Measurements from ENCODE around the gene FER.
"Not testable (repeated sequence)": the region's sequence is repeated elsewhere in the genome, so short reads cannot be mapped to it uniquely, and the experiment has no call there.

The FER gene

DNA sequence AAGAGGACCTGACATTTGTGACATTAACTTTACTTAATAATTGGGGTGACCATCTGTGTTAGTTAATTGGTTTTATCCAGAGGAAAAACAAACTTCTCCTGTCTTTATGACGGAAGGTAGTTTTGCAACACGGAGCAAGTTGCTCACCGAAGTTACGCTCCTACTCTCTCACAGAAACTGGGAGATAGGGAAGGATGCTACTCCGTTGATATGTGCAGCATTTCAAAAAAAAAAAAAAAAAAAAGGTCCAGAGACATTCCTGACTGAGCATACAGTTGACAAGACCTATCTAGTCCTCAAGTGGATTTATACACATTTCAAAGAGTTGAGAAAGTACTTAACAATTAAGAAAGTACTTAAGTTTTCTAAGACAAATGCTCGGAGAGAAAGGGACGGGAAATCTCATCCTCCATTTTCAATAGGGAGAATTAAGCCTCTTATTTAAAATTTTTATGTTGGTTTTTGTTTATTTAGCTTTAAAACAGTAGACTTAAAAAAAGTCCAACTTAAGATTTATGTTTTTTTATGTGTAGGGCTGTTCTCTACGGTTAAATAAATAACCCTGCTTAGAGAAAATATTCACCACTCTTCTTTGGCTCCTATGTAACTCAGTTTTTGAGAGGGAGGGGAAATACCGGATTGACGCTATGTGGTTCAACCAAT, 455 bp upstream of the FER start:
- no peak for DNase-seq (ENCODE audit: low spot score)

DNA sequence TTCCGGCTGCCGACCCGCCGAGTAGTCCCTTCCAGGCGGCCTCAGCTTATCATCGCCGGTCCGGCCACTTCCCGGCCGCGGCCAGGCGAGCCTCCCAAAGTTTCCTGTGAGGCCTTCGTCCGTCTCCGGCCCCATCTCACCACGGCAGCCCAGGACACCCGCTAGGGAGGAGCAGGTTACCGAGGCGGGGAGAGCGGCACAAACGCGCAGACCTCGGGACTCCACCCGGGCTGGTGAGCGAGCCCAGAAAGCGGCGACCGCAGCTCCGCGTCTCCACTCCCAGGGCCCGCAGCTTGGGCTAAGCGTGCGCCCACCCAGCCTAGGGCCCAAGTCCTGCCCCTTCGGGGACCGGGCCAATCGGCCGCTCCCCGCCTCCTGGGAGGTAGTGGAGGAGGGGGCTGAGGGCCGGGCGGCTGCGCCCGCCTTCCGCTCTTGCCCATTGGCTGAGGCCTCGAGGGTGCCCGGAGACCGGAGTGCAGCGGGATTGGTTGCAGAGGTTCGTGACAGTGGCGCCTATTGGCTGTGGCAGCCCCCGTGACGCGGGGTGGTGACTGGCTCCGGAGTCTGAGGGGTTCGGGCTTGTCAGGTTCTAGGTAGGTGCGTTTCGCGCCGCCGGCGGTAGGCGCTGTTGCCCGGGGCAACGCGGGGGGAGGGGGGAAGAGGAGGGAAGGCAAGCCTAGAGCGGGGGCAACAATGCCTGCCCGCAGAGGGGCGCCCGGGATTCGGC, 867 bp downstream of the FER start:
- peak; percentile 96 for DNase-seq (ENCODE audit: low spot score)

DNA sequence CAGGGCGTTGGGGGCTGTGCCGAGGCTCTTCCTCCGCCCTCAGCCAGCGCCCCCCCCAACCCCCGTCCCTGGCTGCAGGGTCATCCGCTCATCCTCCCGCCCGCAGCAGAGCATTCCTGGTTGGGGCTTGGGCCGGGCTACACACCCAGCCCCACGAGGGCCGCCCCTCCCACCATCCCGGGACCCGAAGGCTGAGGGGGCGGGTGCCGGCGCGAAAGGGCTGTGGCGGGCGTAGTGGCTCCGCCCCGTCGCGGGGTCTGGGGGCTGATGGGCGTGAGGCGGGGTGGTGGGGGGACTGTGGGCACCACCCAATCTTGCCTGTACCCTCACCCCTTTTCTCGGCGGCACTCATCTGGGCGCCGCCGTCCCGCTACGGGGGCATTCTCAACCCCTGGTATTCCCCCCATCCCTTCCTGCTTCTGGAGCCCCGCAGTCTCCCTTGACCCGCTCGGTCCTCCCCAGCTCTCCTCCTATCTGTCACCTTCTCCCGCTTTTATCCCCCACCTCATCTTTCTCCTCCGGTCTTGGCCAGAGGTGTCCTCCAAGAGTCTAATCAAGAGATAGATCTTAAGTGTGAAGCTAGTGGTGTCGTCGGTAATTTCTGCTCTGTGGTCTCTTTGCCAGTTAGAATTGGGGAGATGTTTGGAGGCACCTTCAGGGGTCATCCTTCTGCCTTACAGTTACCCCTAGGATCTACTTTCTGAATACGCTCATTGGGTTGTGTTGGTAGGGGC, 1.6 kb downstream of the FER start:
- DNase-seq (ENCODE audit: low spot score), result no peak

DNA sequence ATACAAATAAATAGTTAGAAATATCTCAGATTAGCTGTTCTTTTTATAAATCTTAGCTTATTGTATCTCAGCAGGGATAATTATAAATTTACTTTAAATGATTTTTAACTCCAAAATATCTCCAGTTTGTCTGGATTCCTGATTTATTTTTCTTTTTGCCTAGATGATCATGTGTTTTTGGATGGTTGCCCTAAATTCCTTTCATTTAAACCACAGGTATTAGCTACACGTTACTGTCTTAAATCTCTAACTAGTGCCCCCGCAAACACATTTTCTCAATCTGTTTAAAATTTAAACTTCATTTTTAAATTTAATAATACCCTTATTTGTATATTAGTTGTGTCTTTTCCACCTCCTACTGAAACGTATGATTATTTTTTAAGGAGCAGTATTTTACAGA, 5.6 kb downstream of the FER start:
- DNase-seq (ENCODE audit: low spot score), result no peak

DNA sequence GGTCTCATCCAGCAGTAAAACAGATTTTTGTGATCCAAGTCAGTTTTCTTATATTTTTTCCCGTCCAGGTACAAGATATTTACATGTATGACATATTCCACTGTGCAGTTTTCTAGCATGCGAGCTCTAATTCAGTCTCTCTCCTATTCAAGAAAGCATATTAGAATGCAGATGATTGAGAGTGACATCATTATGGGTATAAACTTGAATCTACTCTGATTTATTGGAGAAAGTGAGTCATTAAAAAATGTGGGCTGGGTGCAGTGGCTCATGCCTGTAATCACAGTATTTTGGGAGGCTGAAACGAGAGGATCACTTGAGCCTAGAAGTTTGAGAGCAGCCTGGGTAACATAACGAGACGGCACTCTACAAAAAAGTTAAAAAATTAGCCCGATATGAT, 6.2 kb downstream of the FER start:
- no peak for DNase-seq (ENCODE audit: low spot score)

DNA sequence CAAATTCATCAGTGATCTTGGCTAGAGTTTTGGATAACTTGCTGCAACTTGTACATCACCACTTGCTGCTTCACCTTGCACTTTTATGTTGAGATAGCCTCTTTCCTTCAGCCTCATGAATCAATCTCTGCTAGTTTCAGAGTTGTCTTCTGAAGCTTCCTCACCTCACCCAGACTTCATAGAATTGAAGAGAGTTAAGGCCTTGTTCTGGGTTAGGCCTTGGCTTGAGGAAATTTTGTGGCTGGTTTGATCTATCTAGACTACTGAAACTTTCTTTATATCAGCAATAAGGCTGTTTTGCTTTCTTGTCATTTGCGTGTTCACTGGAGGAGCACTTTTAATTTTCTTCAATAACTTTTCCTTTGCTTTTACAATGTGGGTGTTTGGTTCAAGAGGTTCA, 12.8 kb downstream of the FER start:
- no peak for DNase-seq (ENCODE audit: low spot score)

DNA sequence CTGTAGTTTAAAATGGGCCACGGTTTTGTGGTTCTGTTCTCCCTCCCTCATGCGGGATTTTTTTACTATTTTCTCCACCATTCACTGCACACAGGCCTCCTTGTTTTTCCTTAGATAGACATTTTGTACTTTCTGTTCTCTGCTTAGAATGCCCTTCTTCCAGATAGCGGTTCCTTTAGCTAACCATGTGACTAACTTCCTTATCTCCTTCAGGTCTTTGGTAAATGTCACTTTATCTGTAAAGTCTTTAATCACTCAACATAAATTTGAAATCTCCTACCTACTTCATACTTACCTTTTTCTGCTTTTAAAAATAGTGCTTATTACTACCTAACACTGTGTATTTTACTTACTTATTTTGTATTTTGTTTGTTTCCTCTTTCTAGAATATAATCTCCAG, 15.0 kb downstream of the FER start:
- no peak for DNase-seq (ENCODE audit: low spot score)

DNA sequence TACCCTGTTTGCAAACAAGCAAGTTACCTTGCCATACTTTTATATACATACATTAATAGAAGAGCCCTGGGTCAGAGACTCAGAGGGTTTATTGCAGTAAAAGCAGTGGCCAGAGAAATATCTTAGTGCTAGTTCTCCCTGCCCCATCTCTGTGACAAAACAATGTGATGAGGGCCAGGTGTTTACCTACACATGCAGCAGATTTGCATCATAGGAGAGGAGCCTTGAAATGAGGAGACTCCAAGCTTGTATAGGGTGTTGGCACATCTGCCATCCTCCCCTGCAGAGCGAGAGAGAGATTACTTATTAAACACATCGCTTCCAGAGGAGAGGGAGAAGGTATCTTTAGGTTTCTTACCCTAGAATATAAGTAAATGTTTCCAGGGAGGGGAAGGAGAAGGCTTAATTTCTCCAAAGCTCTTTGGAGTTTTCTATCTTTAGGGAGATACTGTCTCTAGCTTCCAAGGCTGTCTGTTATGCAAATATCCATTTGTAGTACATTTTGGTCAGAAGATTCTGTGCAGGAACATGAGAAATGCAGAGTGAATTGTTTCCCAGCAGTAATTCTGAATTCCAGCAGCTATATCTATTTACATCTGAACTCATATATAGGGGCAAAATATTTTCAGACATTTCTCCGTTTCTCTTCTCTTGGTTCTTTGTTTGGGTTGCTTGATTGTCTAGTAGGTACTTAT, 15.7 kb downstream of the FER start:
- no peak for DNase-seq (ENCODE audit: low spot score)

DNA sequence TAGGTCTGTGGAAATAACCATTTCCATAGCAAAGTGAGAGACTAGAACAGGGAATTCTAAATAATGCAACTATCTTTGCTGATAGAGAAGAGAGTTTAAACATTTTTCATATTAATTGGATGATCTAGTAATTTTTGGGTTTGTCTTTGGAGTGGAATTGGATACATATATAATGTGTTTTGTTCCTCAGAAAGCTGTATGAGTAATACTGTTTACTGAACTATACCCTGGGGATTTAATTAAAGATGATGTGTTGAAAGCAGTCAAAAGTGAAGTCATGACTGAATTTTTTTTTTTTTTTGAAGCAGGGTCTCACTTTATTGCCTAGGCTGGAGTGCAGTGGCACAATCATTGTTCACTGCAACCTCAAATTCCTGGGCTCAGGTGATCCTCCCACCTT, 17.9 kb downstream of the FER start:
- DNase-seq (ENCODE audit: low spot score), result no peak

DNA sequence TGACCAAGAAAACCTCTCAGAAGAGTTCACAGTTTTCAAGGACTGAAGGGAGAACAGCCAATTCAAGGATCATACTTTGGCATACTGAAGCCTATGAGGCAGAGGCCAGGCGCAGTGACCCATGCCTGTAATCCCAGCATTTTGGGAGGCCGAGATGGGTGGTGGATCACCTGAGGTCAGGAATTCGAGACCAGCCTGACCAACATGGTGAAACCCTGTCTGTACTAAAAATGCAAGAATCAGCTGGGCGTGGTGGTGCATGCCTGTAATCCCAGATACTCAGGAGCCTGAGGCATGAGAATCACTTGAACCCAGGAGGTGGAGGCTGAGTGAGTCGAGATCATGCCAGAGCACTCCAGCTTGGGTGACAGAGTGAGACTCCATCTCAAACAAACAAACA, 19.2 kb downstream of the FER start:
- DNase-seq (ENCODE audit: low spot score), result not testable (repeated sequence)

DNA sequence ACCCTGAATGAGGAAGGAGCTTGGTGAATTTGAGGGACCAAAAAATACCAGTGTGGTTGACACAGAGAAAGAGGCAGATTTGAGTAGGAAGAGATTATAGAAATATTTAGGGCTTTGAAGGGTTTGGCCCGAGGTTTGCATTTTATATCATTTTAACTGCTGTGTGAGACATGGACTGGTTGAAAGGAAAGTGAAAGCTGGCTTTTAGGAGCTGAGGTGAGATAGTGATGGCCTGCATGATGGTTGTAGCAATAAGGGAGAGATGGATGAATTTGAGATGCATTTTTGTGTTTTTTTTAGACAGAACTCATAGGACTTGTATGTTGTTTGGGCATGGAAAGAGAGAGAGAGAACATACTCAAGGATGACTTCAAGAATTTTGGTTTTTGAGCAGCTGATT, 21.7 kb downstream of the FER start:
- DNase-seq (ENCODE audit: low spot score), result no peak

DNA sequence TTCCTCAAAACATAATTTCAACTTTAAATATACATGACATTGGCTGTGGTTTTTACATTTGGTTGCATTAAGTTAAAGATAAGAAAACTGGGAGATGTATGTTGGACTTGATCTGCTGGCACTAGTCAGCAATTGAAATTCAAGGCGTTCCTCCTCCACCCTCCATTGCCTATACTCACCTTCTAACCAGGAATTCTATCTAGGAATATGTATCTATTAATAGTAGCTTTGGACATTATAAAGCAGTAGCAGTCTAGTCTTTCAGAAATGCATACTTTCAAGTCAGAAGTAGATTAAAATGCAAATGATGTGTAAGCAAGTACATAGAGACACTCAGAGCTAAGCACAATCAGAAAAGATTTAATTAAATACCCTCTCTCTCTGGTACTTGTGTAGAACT, 24.9 kb downstream of the FER start:
- DNase-seq (ENCODE audit: low spot score), result no peak

DNA sequence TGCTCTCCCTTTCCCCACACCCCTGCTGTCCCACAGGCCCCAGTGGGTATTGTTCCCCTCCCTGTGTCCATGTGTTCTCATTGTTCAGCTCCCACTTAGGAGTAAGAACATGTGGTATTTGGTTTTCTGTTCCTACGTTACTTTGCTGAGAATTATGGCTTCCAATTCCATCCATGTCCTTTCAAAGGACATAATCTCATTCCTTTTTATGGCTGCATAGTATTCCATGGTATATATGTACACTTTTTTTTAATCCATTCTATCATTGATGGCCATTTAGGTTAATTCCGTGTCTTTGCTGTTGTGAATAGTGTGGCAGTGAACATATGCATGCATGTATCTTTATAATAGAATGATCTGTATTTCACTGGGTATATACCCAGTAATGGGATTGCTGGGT, 25.6 kb downstream of the FER start:
- no peak for DNase-seq (ENCODE audit: low spot score)

DNA sequence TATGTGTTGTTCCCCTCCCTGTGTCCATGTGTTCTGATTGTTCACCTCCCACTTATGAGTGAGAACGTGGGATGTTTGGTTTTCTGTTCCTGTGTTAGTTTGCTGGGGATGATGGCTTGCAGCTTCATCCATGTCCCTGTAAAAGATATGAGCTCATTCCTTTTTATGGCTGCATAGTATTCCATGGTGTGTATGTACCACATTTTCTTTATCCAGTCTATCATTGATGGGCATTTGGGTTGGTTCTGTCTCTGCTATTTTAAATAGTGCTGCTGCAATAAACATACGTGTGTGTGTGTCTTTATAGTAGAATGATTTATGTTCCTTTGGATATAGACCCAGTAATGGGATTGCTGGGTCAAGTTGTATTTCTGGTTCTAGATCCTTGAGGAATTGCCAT, 26.4 kb downstream of the FER start:
- not testable (repeated sequence) for DNase-seq (ENCODE audit: low spot score)

DNA sequence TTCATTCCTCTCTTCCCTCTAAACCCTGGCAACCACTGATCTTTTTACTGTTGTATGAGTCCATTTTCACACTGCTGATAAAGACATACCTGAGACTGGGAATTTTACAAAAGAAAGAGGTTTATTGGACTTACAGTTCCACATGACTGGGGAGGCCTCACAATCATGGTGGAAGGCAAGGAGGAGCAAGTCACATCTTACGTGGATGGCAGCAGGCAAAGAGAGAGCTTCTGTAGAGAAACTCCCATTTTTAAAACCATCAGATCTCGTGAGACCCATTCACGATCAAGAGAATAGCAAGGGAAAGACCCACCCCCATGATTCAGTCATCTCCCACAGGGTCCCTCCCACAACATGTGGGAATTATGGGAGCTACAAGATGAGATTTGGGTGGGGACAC, 29.9 kb downstream of the FER start:
- DNase-seq (ENCODE audit: low spot score), result not testable (repeated sequence)

DNA sequence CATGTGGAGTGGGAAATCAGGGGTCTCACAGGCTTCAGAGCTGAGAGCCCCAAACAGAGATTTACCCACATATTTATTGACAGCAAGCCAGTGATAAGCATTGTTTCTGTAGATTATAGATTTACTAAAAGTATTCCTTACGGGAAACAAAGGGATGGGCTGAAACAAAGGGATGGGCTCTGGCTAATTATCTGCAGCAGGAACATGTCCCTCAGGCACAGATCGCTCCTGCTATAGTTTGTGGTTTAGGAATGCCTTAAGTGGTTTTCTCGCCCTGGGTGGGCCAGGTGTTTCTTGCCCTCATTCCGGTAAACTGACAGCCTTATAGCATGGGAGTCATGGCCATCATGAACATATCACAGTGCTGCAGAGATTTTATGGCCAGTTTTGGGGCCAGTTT, 36.9 kb downstream of the FER start:
- not testable (repeated sequence) for DNase-seq (ENCODE audit: low spot score)

DNA sequence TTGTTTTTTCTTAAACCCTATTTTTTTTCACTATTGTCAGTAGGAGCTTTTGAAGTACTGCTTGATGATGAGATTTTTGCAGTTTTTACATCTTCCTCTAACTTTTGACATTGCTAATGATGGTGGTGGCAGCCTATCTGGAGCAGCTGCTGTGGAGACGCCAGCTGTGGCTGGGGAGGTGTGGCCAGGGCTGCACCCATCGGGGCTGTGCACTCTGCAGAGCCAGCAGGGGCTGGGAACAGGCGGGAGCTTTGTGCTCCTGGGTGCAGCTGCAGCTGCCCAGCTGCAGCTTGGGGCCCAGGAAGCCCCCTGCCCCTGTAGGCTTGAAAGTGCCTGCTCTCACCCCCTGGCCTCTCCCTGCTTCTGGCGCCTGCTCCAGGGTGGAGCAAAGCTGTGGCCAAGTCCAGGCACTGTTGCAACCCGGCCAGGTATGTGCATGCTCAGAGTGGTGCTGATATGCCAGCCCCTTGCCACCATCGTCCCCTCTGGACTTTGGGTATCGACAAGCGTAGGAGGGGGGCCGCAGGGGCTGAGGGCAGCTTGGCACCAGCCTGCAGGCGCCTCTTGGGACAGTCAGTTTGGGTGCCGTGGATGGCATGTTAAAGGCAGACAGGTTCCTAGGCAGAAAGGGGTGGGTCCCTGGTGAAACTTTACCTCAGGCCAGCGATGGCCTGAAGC, 39.2 kb downstream of the FER start:
- DNase-seq (ENCODE audit: low spot score), result no peak

DNA sequence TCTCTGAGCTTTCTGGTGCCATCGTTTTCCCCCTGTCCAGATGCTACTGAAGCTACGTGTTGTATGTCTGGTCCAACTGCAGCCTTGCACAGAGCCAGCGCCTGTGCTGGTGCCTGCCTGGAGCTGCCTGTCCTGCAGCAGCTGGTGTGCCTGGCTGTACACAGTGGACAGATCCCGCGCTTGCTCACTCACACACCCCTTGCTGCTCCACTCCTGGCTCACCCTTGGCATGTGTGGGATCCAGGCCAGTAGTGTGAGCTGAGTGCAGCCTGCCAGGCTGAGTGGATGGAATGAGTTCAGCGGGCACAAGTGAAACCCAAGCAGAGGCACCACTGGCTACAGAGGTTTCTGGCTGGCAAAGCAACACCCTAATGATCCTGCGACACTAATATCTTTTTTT, 40.4 kb downstream of the FER start:
- no peak for DNase-seq (ENCODE audit: low spot score)

DNA sequence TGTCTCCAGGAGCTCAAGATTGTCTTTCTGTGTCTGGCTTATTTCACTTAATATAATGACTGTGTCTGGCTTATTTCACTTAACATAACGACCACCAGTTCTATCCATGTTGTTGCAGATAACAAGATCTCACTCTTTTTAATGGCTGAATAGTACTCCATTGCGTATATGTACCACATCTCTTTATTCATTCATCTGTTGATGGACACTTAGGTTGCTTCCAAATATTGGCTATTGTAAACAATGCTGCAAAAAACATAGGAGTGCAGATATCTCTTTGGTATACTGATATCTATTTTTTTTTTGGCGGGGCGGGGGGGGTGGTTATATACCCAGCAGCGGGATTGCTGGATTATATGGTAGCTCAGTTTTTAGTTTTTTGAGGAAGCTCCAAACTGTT, 45.5 kb downstream of the FER start:
- no peak for DNase-seq (ENCODE audit: low spot score)

DNA sequence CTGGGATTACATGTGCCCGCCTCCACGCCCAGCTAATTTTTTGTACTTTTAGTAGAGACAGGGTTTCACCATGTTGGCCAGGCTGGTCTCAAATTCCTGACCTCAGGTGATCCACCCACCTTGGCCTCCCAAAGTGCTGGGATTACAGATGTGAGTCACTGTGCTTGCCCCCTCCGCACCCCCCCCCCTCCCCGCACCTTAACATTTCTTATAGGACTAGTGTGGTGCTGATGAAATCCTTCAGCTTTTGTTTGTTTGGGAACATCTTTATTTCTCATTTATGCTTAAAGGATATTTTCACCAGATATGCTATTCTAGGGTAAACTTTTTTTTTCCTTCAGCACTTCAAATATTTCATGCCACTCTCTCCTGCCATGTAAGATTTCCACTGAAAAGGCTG, 46.7 kb downstream of the FER start:
- not testable (repeated sequence) for DNase-seq (ENCODE audit: low spot score)

DNA sequence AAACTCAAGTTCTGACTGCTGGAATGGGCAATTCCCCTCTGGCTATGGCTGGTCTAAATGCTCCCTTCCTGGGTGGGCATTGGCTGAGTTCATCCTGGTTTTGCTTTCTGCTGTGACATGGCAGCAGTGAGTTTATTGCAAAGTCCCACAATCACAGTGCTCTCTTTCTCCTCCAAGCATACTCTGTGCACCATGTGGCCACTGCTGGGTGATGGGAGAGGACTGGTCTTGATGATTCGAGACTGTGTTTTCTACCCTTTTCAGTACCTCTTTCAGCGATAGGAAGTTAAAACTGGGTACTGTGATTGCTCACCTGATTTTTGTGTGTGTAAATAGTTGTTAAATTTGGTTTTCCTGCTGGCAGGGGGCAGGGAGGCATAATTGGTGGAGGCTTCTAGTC, 49.7 kb downstream of the FER start:
- DNase-seq (ENCODE audit: low spot score), result no peak

DNA sequence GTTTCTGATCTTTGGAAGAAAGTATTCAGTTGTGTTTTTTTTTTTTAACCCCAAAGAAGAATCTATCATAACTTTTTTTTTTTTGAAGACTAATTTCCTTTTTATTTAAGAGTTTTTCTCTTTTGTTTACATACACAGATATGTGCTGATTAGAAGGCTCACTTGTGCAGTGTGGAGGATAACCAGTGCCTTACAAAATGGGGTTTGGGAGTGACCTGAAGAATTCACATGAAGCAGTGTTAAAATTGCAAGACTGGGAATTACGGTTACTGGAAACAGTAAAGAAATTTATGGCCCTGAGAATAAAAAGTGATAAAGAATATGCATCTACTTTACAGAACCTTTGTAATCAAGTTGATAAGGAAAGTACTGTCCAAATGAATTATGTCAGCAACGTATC, 50.3 kb downstream of the FER start:
- DNase-seq (ENCODE audit: low spot score), result no peak
